Suppressor macrophage (primary cell): Measurements from ENCODE around the gene CDH10.

Source experiments
- DNase-seq, 4 experiments: peaks; one replicate each; pipeline ENCODE4 v3.0.0-alpha.2; 2020 to 2022
- total RNA-seq, 17 experiments: gene quantifications; one replicate each; lab custom pipeline; 2026; ENCODE audit warnings: mixed read lengths in 6 of 17, inconsistent platforms in 3 of 17; lab: John Stamatoyannopoulos, UW

Gene CDH10
- total RNA-seq, result 0 to 1.7 (median 0) reads per million in 17 experiments

- DNase-seq, result no peak
These were observed at the start of gene CDH10 for GRCh38 chr5:24644761-24645160. Gene CDH10, minus strand, starts transcription at chr5:24644978. Its CDS starts 51,488 bp downstream, at chr5:24593490.

- no peak for DNase-seq
These were observed 48.8 kb upstream of the CDH10 start for GRCh38 chr5:24693609-24694008.

GRCh38 chr5:24691074-24691473, 46.3 kb upstream of the CDH10 start:
- DNase-seq, result no peak

GRCh38 chr5:24681106-24681505, 36.3 kb upstream of the CDH10 start:
- no peak for DNase-seq

- no peak for DNase-seq
These were observed 23.3 kb upstream of the CDH10 start for GRCh38 chr5:24668050-24668449.

GRCh38 chr5:24649531-24649930, 4.8 kb upstream of the CDH10 start:
- DNase-seq, result no peak

GRCh38 chr5:24646915-24647314, 2.1 kb upstream of the CDH10 start:
- DNase-seq, result no peak

- no peak for DNase-seq
These were observed 705 bp upstream of the CDH10 start for GRCh38 chr5:24645483-24645882.

- DNase-seq, result no peak
These were observed 898 bp downstream of the CDH10 start for GRCh38 chr5:24643880-24644279.

- DNase-seq, result no peak
These were observed 1.6 kb downstream of the CDH10 start for GRCh38 chr5:24643156-24643555.

- DNase-seq, result peak; percentile 19 to 57 (median 46)
These were observed 2.8 kb downstream of the CDH10 start for GRCh38 chr5:24642022-24642421.

- no peak for DNase-seq
These were observed 9.6 kb downstream of the CDH10 start for GRCh38 chr5:24635209-24635608.

- peak; percentile 32 to 75 (median 52) for DNase-seq
These were observed 11.0 kb downstream of the CDH10 start for GRCh38 chr5:24633715-24634325.

- DNase-seq, result no peak
These were observed 12.4 kb downstream of the CDH10 start for GRCh38 chr5:24632353-24632752.

- DNase-seq, result no peak
These were observed 13.9 kb downstream of the CDH10 start for GRCh38 chr5:24630918-24631317.

GRCh38 chr5:24629798-24630197, 15.0 kb downstream of the CDH10 start:
- DNase-seq, result no peak

GRCh38 chr5:24624872-24625271, 19.9 kb downstream of the CDH10 start:
- no peak for DNase-seq

- DNase-seq, result no peak
These were observed 21.2 kb downstream of the CDH10 start for GRCh38 chr5:24623624-24624023.

- DNase-seq, result no peak
These were observed 21.7 kb downstream of the CDH10 start for GRCh38 chr5:24623031-24623430.

- DNase-seq, result peak; percentile 35 to 84 (median 48)
These were observed 23.0 kb downstream of the CDH10 start for GRCh38 chr5:24621792-24622191.

- DNase-seq, result no peak
These were observed 28.2 kb downstream of the CDH10 start for GRCh38 chr5:24616566-24616965.

- DNase-seq, result no peak
These were observed 29.6 kb downstream of the CDH10 start for GRCh38 chr5:24615159-24615558.

- DNase-seq, result no peak
These were observed 35.1 kb downstream of the CDH10 start for GRCh38 chr5:24609706-24610105.

GRCh38 chr5:24606971-24607370, 37.8 kb downstream of the CDH10 start:
- DNase-seq, result no peak

- DNase-seq, result no peak
These were observed 42.6 kb downstream of the CDH10 start for GRCh38 chr5:24602188-24602587.
